GM18870 (cell line): ENCODE data around the gene APPBP2.
"Not testable (repeated sequence)": the region's sequence is repeated elsewhere in the genome, so short reads cannot be mapped to it uniquely, and the experiment has no call there.

ENCODE experiments used
- ATAC-seq: cut with Tn5 transposase; IDR thresholded peaks from one replicate; pipeline ENCODE4 v1.9.1; 2021; ENCODE audit warnings: moderate library complexity; ENCODE audit not compliant: unreplicated experiment

APPBP2 gene

DNA sequence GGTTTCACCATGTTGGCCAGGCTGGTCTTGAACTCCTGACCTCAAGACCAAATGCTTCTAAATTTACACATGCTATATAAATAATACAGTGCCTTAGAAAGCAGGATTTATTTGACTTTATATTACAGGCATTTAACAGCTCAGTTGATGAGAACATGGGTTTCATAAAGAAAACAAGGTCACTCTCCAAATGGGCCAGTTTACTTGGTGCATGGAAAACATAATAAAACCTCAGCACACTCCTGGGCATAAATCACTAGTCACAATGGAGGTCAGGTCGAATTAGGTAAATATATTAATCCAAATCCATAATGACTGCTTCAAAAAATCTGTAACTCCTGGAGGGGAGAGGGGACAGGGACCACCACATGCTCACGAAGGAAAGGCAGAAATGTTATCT, 24.5 kb downstream of the APPBP2 start:
- ATAC-seq, result no peak

DNA sequence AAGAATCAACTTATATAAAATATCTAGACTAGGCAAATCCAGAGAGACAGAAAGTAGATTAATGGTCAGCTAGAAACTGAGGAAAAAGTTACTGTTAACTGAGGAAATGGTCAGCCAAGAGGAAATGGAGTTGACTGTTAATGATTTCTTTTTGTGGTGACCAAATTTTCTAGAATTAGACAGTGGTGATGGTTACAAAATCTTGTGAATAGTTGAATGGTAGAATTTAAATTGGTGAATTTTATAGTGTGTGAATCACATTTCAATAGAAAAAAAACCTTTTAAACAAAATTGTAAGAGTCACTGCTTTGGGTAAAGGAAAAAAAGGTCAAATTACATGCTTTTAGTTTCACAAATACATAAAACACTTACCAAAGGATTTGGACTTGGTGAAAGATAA, 30.0 kb downstream of the APPBP2 start:
- ATAC-seq, result no peak

DNA sequence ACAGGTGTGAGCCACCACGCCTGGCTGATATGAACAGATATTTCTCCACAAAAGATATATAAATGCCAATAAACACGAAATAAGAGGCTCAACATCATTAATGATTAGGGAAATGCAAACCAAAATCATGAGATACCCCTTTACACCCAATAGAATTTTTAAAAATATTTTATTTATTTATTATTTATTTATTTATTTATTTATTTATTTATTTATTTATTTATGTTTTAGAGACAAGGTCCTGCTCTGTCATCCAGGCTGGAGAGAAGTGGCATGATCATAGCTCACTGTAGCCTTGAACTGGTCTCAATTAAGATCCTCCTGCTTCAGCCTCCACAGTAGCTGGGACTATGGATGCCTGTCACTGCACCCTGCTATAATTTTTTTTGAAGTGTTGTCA, 30.8 kb downstream of the APPBP2 start:
- no peak for ATAC-seq

DNA sequence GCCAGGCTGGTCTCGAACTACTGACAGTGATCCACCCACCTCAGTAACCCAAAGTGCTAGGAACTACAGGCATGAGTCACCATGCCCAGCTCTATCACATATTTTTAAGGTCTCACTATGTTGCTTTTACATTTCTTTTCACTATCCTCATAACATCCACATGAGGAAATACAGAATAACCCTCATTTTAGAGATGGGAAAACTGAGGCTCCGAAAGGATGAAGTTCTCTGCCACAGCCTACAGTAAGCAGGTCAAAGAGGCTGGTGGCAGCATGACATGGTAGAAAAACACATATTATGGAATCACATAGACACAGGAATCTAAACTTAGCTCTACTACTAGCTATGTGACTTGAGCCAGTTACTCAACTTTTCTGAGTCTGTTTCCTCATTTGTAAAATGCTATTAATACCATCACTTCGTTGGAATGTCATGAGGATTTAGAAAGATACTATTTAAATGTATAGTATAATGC, 32.2 kb downstream of the APPBP2 start:
- ATAC-seq, result no peak

DNA sequence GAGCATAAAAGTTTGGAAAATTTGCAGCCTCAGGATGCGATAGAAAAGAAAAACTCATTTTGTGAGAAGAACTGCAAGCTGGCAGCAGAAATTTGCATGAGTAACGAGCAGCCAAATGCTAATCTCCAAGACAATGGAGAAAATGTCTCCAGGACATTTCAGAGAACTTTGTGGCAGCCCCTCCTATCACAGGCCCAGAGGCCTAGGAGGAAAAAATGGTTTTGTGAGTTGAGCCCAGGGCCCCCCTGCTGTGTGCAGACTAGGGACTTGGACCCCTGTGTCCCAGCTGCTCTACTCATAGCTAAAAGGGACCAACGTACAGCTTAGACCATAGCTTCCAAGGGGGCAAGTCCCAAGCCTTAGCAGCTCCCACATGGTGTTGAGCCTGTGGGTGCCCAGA, 34.3 kb downstream of the APPBP2 start:
- ATAC-seq, result no peak

DNA sequence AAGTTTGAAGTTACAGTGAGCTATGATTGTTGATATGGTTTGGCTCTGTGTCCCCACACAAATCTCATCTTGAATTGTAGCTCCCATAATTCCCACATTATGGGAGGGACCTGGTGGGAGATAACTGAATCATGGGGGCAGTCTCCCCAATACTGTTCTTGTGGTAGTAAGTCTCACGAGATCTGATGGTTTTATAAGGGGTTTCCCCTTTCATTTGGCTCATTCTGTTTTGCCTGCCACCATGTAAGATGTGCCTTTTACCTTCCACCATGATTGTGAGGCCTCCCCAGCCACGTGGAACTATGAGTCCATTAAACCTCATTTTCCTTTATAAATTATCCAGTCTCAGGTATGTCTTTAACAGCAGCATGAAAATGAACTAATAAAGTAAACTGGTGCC, 35.4 kb downstream of the APPBP2 start:
- not testable (repeated sequence) for ATAC-seq

DNA sequence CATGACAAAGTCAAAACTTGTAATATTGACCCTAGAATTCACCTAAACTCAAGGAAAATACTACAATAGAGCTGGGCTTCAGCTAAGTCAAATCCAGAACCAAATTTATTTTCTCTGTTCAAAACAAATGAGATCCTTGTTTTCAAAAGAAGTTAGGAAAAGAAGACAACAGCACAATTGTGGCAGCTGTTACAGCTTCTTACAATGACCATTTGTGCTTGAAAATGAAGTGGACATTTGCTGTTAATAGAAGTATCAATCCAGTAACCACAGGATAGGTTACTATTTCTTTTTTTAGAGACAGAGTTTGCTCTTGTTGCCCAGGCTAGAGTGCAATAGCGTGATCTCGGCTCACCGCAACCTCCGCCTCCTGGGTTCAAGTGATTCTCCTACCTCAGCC, 44.4 kb downstream of the APPBP2 start:
- ATAC-seq, result no peak

DNA sequence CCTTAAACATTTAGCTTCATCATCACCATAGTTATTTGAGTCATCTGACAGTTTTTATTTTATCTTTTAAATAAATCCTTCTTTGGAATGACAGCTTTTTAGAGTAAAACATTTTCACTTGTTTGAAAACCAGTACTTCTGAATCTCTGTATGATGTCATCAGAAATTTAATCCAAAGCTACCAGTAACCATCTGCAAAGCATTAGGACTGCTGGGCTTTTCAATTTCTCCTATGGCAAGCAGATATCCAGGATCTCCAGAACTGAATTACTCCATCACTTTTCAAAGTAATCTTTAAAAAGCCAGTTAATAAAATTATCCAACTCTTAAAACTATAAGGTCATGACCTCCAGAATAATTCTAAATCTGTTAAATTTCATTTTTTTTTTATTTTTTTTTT, 52.3 kb downstream of the APPBP2 start:
- ATAC-seq, result no peak

DNA sequence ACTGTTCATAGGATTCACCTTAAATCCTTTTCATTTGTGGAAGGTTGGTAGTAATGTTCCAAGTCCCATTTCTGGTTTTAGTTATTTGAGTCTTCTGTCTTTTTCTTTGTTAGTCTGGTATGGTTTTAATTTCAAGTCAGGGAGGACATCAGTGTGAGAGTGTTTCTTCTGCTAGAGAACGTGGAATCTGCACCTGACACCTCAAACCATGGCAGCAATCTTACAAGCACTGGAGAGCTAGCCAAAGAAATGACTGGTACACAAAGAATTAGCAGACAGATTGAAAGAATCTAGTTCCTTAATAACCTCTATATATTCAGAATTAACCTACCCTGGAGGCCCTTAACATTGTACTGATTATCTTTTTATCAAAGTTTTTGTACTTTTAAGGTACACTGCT, 53.6 kb downstream of the APPBP2 start:
- no peak for ATAC-seq

DNA sequence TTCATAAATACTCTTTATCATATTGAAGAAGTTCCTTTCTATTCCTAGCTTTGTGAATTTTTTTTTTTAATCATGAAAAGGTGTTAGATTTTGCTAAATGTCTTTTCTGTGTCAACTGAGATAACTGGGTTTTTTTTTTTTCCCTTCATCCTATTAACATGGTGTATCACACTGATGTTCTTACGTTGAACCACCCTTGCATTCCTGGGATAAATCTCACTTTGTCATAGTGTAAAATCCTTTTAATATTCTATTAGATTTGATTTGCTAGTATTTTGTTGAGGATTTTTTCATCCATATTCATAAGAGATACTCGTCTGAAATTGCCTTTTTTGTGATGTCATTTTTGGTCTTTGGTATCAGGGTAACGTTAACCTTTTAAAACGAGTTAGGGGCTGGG, 54.6 kb downstream of the APPBP2 start:
- no peak for ATAC-seq

DNA sequence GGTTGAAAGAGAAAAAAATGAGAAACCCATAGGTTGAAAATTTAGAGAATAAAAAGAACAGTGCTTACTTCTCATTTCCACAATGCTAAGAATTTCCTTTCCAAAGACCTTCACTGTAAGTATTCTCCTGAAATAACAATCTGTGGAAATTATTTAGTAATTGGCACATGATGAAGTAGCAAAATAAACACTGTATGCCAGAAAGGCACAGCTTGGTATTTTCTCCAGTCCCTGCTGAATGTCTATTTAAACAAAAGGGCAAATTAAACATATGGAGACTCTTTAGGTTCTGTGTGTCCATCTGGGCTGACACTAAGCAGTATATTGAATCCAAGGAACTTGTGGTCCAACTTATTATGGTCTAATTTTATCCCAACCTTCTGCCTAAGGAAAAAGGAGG, 57.7 kb downstream of the APPBP2 start:
- no peak for ATAC-seq

DNA sequence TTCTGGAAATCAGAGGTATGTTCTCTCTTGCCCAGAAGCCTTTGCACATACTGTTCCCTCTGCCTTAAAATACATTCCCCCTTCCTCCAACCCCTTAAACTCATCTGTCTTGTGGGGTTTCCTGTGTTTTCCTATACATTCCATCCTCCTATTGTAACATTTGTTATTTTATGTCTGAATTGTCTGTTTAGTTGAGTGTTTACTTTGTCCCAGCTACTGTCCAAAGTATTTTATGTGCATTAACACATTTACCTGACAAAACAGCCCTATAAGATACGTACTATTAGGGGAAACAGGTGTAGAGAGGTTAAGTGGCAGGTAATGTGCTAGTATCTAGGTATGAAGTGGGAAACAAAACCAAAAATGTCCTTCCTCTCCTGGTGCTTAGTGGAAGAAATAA, 61.7 kb downstream of the APPBP2 start:
- no peak for ATAC-seq

DNA sequence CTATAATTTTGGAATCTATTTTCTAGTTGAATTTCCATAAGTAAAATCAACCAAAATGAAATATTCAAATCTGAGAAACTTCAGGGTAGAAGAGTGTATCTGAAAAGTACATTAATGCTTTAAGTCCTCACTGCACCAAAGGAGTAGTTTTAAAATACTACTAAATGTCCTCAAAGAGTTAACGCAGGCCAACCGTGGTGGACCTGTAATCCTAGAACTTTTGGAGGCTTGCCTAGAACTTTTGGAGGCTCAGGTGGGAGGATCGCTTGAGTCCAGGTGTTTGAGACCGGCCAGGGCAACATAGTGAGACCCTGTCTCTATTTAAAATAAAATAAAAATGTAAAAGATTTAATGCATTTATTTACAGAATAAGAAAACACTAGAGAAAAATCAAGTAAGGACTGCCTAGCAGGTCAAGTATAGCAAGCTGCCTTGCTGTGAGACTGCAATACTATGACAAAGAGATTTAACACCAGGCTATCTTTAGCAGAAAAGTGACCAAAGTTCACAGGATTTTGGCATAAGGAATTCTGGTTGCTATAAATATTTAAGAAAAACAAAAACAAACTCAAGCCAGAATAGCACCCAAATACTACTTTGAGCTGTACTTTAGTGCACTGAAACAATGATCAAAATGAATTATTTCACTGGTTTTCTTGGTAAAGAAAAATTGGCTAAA, 62.7 kb downstream of the APPBP2 start:
- no peak for ATAC-seq

DNA sequence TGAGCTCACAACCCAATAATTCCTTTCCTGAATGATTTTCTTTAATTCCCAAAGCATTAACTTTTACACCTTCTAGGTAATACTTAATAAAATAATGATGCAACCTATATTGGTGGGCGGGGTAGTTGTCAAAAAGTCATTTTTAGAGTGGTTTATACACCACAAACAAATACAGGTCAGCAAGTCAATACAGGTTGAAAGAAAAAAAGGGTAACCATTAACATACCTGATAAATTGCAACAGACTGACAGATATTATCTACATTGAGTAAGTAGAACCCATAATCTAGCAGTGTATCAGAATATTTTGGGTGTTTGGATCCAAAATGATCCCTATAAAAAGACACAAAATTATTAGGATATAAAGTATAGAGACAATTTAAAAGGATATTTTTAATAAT, 64.5 kb downstream of the APPBP2 start:
- ATAC-seq, result no peak

DNA sequence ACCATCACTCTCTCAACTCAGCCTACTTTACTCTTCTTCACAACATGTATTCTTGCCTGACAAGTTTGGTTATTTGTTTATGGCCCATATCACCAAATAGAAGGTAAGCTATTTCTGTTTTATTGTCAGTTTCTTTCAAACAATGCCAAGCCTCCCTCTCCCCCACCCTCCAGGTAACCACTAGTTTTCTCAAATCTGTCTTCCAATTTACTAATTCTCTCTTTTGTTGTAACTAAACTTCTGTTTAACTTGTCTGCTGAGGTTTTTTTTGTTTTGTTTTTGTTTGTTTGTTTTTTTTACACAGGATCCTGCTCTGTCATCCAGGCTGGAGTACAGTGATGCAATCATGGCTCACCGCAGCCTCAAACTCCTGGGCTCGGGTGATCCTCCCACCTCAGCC, 68.9 kb downstream of the APPBP2 start:
- no peak for ATAC-seq

DNA sequence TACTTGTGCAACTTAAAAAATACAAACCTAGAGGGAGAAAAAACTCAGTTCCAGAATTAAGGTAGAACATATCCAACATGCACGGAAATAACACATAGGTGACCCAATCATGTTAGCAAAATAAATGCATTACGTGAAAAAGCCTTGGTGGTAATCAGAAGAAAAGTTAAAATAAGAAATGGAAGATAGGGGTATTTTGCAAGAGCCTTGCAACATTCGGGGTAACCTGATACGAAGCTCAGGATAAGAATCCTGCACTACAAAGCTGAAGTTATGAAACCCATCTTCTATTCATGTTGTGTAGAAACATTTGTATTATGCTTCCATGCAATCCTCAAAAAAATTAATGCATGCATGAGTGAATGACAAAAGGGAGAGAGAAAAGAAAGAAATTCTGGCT, 70.7 kb downstream of the APPBP2 start:
- ATAC-seq, result no peak

DNA sequence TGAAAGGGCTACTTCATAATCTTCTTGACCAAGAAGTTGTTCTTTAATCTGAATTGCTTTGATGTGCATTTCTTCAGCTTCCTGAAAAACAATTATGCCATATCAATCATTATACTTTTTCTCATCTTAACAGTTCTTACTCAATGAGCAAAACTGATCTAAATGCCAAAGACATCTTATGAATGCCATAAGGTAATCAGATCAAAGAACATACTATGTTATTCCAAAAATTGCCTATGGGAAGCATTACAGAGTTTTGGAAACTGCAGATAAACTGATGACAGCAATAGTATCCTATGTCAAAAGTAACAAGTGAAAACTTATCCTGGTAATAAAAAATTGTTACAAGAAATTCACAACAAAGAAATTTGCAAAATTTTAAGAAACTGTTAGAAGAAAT, 74.1 kb downstream of the APPBP2 start:
- no peak for ATAC-seq

DNA sequence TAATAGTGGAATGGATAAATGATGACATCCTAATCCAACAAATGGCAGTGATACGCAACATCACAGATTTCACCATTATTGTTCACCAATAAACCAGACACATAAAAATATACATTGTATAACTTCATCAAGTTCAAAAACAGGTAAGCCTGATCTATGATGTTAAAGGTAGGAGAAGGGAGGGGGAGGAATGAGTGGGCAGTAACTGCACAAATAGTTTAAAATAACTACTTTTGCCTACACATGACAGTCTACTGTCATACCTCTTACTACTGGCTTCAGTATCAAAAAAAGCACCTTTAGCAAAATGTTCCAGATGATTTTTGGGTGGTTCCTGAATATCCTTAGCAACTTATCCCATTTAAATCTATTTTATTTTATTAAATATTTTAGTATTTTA, 75.0 kb downstream of the APPBP2 start:
- ATAC-seq, result no peak

DNA sequence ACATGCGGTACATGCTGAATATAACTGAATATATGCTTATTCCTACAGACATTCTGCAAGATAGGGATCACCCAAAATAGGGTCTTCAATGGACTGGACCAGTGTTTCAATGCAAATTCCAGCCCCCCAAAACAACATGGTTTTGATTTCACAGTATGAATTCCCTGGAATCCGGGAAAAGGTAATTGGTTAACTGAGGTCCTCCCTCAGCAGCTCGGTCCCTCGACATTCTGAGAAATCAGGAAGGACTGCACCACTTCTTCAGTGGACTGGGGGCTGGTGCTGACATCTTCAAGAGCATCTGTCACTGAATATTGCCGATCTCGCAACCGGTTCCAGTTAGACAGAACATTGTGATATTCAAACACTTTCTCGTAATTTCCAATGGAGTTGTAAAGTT, 78.7 kb downstream of the APPBP2 start:
- ATAC-seq, result no peak

DNA sequence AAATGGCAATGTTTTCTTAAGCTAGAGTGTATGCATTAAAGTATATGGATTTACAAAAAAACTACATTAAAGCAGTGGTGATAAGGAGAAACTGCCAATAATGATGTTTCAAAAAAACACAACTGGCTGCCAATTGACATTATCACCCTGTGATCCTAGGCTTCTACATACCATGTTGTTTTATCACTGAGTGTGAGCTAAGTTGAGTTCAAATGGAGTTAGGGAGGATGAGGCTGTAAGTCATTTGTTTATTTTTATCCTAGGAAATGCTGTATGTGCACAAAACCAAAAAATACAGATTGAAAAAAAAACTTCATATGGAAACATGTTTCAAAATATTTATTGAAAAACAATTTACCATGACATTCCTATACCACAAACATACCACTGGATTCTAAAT, 80.9 kb downstream of the APPBP2 start:
- no peak for ATAC-seq

DNA sequence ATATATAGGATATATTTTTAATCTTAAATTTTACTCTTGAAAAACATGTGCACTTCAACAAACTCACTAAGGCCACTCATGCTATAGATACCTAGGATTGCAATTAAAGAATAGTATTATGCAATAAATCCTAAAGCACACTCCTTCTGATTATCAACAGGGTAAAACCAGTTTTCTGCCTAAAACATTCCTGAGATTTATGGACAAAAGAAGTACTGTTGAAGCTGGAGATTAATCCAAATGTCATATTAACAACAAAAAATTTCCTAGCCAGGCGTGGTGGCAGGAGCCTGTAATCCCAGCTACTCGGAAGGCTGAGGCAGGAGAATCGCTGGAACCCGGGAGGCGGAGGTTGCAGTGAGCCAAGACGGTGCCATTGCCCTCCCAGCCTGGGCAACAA, 82.3 kb downstream of the APPBP2 start:
- no peak for ATAC-seq

DNA sequence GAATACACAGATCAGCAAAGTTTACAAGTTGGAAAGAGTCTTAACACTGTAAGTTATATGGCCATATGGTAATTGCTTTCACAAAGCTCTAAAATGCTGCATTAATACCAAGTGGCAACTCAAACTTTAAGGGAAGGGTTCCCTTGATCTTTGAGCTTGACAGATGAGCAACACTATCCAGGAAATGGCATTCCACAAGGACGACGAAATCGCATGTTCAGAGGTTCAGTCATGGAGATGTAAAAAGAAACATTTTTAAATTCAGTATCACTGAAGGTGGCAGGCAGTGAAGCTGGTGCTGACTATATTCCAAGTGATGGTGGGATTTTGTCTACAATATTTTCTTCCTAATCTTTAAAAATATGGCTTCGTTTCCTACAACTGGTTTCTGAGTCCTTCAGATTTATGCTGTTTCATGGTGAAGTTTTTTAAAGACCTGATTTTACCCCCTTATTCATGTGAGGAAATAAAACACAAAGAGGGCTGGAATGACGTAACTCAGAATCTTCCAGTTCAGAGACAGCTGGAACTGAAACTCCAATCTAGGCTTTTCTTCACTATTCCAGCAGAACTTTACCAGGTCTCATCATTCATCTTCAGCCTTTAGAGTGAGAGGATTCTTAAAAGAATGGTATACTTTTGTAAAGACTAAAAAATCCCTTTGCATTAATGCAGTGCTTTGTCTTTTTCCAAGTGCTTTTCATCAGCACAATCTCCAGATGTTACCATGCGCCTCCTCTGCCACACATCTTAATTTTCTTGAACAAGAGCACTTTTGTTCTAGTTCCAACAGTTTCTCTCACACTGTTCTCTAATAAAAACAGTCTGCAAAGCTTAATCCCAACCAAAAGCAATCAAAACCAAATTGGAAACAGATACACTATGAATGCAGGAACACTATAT, 83.5 kb downstream of the APPBP2 start:
- no peak for ATAC-seq
